ENCODE results near the gene KLHL15.
"Not testable (repeated sequence)": the region's sequence is repeated elsewhere in the genome, so short reads cannot be mapped to it uniquely, and the experiment has no call there.

KLHL15 gene, protein sequence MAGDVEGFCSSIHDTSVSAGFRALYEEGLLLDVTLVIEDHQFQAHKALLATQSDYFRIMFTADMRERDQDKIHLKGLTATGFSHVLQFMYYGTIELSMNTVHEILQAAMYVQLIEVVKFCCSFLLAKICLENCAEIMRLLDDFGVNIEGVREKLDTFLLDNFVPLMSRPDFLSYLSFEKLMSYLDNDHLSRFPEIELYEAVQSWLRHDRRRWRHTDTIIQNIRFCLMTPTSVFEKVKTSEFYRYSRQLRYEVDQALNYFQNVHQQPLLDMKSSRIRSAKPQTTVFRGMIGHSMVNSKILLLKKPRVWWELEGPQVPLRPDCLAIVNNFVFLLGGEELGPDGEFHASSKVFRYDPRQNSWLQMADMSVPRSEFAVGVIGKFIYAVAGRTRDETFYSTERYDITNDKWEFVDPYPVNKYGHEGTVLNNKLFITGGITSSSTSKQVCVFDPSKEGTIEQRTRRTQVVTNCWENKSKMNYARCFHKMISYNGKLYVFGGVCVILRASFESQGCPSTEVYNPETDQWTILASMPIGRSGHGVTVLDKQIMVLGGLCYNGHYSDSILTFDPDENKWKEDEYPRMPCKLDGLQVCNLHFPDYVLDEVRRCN

DNA sequence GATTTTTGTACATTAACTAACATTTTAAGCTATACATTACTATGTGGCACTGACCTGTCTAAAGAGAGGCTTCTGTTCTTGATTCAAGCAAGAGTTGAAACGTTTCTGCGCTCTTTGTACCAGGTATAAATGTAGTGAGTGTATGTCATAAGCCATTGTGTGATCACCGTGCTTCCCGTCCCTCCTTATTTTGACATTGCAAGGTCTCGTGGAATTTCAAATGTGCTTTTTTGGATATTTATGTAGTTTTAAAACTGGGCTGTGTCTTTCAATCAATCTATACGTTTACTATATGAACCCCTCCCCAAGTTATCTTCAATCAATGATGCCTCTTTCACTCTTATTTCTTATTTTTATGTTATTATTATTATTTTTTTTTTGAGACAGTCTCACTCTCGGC, at the start of gene KLHL15:
KLHL15 (minus strand) TSS at position 101 of the 400 bp plus-strand sequence. CDS start 20,493 bp downstream, outside the sequence.
- H3K4me1 ChIP-seq (ENCODE audit: control insufficient read depth in 2 of 2, insufficient read depth in 2 of 2, low read length in 2 of 2) = no peaks in the 10 kb centered on the region
- H3K9ac ChIP-seq (ENCODE audit: low read depth in 1 of 2, low read length in 2 of 2) = peak within 1 kb of the TSS; percentile 86 to 88
- no peaks in the 10 kb centered on the region for H3K9me3 ChIP-seq (ENCODE audit: control insufficient read depth in 2 of 2, low read length in 2 of 2)
- H3K27ac ChIP-seq (ENCODE audit: low read depth in 2 of 2, low read length in 2 of 2) = peak within 1 kb of the TSS; percentile 93 to 94
- peak within 1 kb of the TSS; percentile 71 to 85 for H3K4me3 ChIP-seq (ENCODE audit: low read length in 2 of 2)
- peaks cover 7 to 9% of the 10 kb centered on the region in 2 donors for H3K27me3 ChIP-seq (ENCODE audit: control insufficient read depth in 2 of 2, insufficient read depth in 2 of 2, low read length in 2 of 2)
- H3K36me3 ChIP-seq (ENCODE audit: control insufficient read depth in 2 of 2, insufficient read depth in 2 of 2, low read length in 2 of 2) = no peaks in the 10 kb centered on the region

DNA sequence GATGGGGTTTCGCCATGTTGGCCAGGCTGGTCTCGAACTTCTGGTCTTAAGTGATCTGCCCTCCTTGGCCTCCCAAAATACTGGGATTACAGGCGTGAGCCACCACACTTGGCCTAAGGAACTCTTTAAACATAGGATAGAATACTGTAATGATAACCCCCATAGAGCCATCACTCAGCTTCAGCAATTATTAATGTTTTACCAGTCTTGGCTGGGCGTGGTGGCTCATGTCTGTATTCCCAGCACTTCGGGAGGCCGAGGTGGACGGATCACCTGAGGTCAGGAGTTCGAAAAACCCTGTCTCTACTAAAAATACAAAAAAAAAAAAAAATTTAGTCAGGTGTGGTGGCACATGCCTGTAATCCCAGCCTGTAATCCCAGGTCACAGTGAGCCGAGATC, 42.9 kb upstream of the KLHL15 start:
- Histone ChIP-seq H3K9ac (ENCODE audit: low read depth in 1 of 2, low read length in 2 of 2) (no peak overlapping the region), H3K4me3 (ENCODE audit: low read length in 2 of 2) (no peak overlapping the region), H3K36me3 (ENCODE audit: control insufficient read depth in 2 of 2, insufficient read depth in 2 of 2, low read length in 2 of 2) (peaks cover 46 to 54% of the 10 kb centered on the region in 2 donors), H3K9me3 (ENCODE audit: control insufficient read depth in 2 of 2, low read length in 2 of 2) (no peaks in the 10 kb centered on the region), H3K27ac (ENCODE audit: low read depth in 2 of 2, low read length in 2 of 2) (no peak overlapping the region), H3K27me3 (ENCODE audit: control insufficient read depth in 2 of 2, insufficient read depth in 2 of 2, low read length in 2 of 2) (no peaks in the 10 kb centered on the region), H3K4me1 (ENCODE audit: control insufficient read depth in 2 of 2, insufficient read depth in 2 of 2, low read length in 2 of 2) (no peaks in the 10 kb centered on the region)

DNA sequence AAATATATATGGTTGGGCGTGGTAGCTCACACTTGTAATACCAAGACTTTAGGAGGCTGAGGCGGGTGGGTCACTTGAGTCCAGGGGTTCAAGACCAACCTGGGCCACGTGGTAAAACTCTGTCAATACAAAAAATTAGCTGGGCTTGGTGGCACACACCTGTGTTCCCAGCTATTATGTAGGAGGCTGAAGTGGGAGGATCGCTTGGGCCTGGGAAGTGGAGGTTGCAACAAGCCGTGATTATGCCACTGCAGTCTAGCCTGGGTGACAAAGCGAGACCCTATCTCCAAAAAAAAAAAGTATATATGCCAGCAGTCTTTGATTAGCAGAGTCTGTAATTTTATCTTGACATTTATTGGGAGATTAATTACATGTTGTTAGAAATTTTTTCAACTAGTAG, 36.5 kb upstream of the KLHL15 start:
- no peaks in the 10 kb centered on the region for H3K9me3 ChIP-seq (ENCODE audit: control insufficient read depth in 2 of 2, low read length in 2 of 2)
- no peaks in the 10 kb centered on the region for H3K4me1 ChIP-seq (ENCODE audit: control insufficient read depth in 2 of 2, insufficient read depth in 2 of 2, low read length in 2 of 2)
- peaks cover 48 to 51% of the 10 kb centered on the region in 2 donors for H3K36me3 ChIP-seq (ENCODE audit: control insufficient read depth in 2 of 2, insufficient read depth in 2 of 2, low read length in 2 of 2)
- no peak overlapping the region for H3K9ac ChIP-seq (ENCODE audit: low read depth in 1 of 2, low read length in 2 of 2)
- H3K27me3 ChIP-seq (ENCODE audit: control insufficient read depth in 2 of 2, insufficient read depth in 2 of 2, low read length in 2 of 2) = no peaks in the 10 kb centered on the region
- no peak overlapping the region for H3K4me3 ChIP-seq (ENCODE audit: low read length in 2 of 2)
- no peak overlapping the region for H3K27ac ChIP-seq (ENCODE audit: low read depth in 2 of 2, low read length in 2 of 2)

DNA sequence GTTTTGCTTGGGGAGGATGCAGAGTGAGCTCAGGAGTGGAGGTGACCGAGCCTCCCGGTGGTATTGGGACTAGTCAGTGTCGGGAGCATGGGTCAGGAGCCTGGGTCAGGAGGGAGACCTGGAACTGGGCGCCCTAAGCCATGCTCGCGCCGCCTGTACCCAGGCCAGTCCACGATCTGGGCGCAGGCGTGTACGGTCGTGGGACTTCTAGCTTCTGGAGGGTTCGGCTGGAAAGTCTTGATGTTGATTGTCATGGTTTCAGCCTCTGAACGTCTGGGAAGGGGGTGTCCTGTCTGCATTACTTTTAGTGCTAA, 28.0 kb upstream of the KLHL15 start:
- no peaks in the 10 kb centered on the region for H3K27me3 ChIP-seq (ENCODE audit: control insufficient read depth in 2 of 2, insufficient read depth in 2 of 2, low read length in 2 of 2)
- no peak overlapping the region for H3K4me3 ChIP-seq (ENCODE audit: low read length in 2 of 2)
- H3K36me3 ChIP-seq (ENCODE audit: control insufficient read depth in 2 of 2, insufficient read depth in 2 of 2, low read length in 2 of 2) = peaks cover 8 to 16% of the 10 kb centered on the region in 2 donors
- H3K4me1 ChIP-seq (ENCODE audit: control insufficient read depth in 2 of 2, insufficient read depth in 2 of 2, low read length in 2 of 2) = peaks cover 0 to 7% of the 10 kb centered on the region in 2 donors
- H3K9ac ChIP-seq (ENCODE audit: low read depth in 1 of 2, low read length in 2 of 2) = no peak overlapping the region
- peak overlapping the region; percentile 89 to 94 for H3K27ac ChIP-seq (ENCODE audit: low read depth in 2 of 2, low read length in 2 of 2)
- H3K9me3 ChIP-seq (ENCODE audit: control insufficient read depth in 2 of 2, low read length in 2 of 2) = no peaks in the 10 kb centered on the region

DNA sequence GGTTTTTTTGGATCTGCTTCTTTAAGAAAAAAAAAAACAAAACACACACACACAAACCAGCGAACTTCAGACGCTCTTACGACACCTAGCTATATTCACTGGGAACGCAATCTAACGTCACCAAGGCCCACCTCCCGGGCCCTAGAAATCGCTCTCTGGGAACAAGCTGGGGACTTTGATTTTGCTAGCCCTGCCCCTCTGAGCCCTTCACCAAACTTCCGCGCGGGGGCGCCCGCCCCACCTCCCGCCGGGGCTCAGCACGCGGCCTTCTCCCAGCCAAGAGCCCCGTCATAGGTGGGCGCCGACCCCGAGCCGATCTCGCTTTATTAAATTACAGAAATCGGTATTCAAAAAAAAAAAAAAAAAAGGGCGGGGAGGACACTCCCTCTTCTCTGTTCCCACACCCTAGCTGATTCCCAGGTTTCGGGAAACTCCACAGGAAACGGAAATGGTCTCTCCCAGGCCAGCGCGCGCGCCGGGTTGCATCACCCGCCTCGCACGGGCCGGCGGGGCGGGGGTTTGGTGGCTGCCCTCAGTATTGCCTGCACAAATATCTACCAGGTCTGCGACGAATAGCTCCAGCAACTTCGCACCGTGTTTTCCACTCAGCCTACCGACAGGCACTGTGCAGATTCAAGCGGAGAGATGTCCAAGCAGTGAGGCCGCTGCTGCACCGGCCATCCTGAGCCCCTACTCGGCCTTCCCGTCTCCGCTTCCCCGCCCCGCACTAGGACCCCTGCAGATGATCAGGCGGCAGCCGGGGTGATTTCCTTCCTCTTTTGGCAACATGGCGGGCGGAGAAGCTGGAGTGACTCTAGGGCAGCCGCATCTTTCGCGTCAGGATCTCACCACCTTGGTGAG, 27.4 kb upstream of the KLHL15 start, which contains the start of gene EIF2S3:
EIF2S3 (plus strand) TSS at position 775 of the 861 bp plus-strand sequence; CDS start at position 788, 13 bp downstream.
- peak within 1 kb of the TSS; percentile 89 to 94 for H3K27ac ChIP-seq (ENCODE audit: low read depth in 2 of 2, low read length in 2 of 2)
- H3K36me3 ChIP-seq (ENCODE audit: control insufficient read depth in 2 of 2, insufficient read depth in 2 of 2, low read length in 2 of 2) = peaks cover 7 to 11% of the 10 kb centered on the region in 2 donors
- no peaks in the 10 kb centered on the region for H3K9me3 ChIP-seq (ENCODE audit: control insufficient read depth in 2 of 2, low read length in 2 of 2)
- H3K4me3 ChIP-seq (ENCODE audit: low read length in 2 of 2) = peak within 1 kb of the TSS in 1 of 2 donors; percentile 42
- peak within 1 kb of the TSS; percentile 26 to 60 for H3K9ac ChIP-seq (ENCODE audit: low read depth in 1 of 2, low read length in 2 of 2)
- peaks cover 0 to 7% of the 10 kb centered on the region in 2 donors for H3K4me1 ChIP-seq (ENCODE audit: control insufficient read depth in 2 of 2, insufficient read depth in 2 of 2, low read length in 2 of 2)
- H3K27me3 ChIP-seq (ENCODE audit: control insufficient read depth in 2 of 2, insufficient read depth in 2 of 2, low read length in 2 of 2) = no peaks in the 10 kb centered on the region

DNA sequence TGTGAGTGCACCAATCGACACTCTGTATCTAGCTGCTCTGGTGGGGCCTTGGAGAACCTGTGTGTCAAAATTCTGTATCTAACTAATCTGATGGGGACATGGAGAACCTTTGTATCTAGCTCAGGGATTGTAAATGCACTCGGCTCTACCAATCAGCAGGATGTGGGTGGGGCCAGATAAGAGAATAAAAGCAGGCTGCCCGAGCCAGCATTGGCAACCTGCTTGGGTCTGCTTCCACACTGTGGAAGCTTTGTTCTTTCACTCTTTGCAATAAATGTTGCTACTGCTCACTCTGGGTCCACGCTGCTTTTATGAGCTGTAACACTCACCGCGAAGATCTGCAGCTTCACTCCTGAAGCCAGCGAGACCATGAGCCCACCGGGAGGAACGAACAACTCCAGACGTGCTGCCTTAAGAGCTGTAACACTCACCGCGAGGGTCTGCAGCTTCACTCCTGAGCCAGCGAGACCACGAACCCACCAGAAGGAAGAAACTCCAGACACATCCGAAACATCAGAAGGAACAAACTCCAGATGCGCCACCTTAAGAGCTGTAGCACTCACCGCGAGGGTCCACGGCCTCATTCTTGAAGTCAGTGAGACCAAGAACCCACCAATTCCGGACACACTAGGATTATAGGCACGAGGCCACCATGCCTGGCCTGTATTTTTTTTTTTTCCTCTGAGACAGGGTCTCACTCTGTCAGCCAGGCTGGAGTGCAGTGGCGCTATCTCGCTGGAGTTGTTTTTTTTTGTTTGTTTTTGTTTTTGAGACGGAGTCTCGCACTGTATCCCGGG, 23.7 kb upstream of the KLHL15 start:
- H3K27ac ChIP-seq (ENCODE audit: low read depth in 2 of 2, low read length in 2 of 2); H3K9ac ChIP-seq (ENCODE audit: low read depth in 1 of 2, low read length in 2 of 2); H3K9me3 ChIP-seq (ENCODE audit: control insufficient read depth in 2 of 2, low read length in 2 of 2); H3K27me3 ChIP-seq (ENCODE audit: control insufficient read depth in 2 of 2, insufficient read depth in 2 of 2, low read length in 2 of 2); H3K4me3 ChIP-seq (ENCODE audit: low read length in 2 of 2); H3K4me1 ChIP-seq (ENCODE audit: control insufficient read depth in 2 of 2, insufficient read depth in 2 of 2, low read length in 2 of 2); H3K36me3 ChIP-seq (ENCODE audit: control insufficient read depth in 2 of 2, insufficient read depth in 2 of 2, low read length in 2 of 2): not testable (repeated sequence)

DNA sequence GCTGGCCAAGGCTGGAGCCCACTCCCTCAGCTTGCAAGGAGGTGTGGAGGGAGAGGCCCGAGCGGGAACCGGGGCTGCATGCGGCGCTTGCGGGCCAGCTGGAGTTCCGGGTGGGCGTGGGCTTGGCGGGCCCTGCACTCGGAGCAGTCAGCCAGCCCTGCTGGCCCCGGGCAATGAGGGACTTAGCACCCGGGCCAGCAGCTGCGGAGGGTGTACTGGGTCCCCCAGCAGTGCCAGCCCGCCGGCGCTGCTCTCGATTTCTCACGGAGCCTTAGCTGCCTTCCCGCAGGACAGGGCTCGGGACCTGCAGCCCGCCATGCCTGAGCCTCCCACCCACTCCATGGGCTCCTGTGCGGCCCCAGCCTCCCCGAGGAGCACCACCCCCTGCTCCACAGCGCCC, 22.7 kb upstream of the KLHL15 start:
- not testable (repeated sequence) for H3K4me3 ChIP-seq (ENCODE audit: low read length in 2 of 2); H3K27me3 ChIP-seq (ENCODE audit: control insufficient read depth in 2 of 2, insufficient read depth in 2 of 2, low read length in 2 of 2); H3K27ac ChIP-seq (ENCODE audit: low read depth in 2 of 2, low read length in 2 of 2); H3K9me3 ChIP-seq (ENCODE audit: control insufficient read depth in 2 of 2, low read length in 2 of 2); H3K9ac ChIP-seq (ENCODE audit: low read depth in 1 of 2, low read length in 2 of 2); H3K36me3 ChIP-seq (ENCODE audit: control insufficient read depth in 2 of 2, insufficient read depth in 2 of 2, low read length in 2 of 2); H3K4me1 ChIP-seq (ENCODE audit: control insufficient read depth in 2 of 2, insufficient read depth in 2 of 2, low read length in 2 of 2)

DNA sequence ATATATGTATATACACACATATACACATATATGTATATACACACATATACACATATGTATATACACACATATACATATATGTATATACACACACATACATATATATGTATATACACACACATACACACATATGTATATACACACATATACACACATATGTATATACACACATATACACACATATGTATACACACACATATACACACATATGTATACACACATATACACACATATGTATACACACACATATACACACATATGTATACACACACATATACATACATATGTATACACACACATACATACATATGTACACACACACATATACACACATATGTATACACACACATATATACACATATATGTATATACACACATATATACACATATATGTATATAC, 19.1 kb upstream of the KLHL15 start:
- H3K27ac ChIP-seq (ENCODE audit: low read depth in 2 of 2, low read length in 2 of 2); H3K4me1 ChIP-seq (ENCODE audit: control insufficient read depth in 2 of 2, insufficient read depth in 2 of 2, low read length in 2 of 2); H3K9ac ChIP-seq (ENCODE audit: low read depth in 1 of 2, low read length in 2 of 2); H3K27me3 ChIP-seq (ENCODE audit: control insufficient read depth in 2 of 2, insufficient read depth in 2 of 2, low read length in 2 of 2); H3K9me3 ChIP-seq (ENCODE audit: control insufficient read depth in 2 of 2, low read length in 2 of 2); H3K4me3 ChIP-seq (ENCODE audit: low read length in 2 of 2); H3K36me3 ChIP-seq (ENCODE audit: control insufficient read depth in 2 of 2, insufficient read depth in 2 of 2, low read length in 2 of 2): not testable (repeated sequence)

DNA sequence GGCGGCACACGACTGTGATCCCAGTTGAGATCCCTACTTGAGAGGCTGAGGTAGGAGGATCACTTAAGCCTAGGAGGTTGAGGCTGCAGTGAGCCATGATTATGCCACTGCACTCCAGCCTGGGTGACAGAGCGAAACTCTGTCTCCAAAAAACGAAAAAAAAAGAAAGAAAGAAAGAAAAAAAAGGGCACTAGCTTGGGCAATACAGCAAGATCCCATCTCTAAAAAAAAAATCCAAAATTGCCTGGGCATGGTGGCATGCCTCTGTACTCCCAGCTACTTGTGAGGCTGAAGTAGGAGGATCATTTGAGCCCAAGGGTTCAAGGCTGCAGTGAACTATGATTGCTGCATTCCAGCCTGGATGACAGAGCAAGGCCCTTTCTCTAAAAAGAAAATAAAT, 10.7 kb upstream of the KLHL15 start:
- H3K36me3 ChIP-seq (ENCODE audit: control insufficient read depth in 2 of 2, insufficient read depth in 2 of 2, low read length in 2 of 2) = no peaks in the 10 kb centered on the region
- no peak overlapping the region for H3K4me3 ChIP-seq (ENCODE audit: low read length in 2 of 2)
- no peak overlapping the region for H3K9ac ChIP-seq (ENCODE audit: low read depth in 1 of 2, low read length in 2 of 2)
- H3K27me3 ChIP-seq (ENCODE audit: control insufficient read depth in 2 of 2, insufficient read depth in 2 of 2, low read length in 2 of 2) = peaks cover 0 to 8% of the 10 kb centered on the region in 2 donors
- H3K27ac ChIP-seq (ENCODE audit: low read depth in 2 of 2, low read length in 2 of 2) = no peak overlapping the region
- H3K4me1 ChIP-seq (ENCODE audit: control insufficient read depth in 2 of 2, insufficient read depth in 2 of 2, low read length in 2 of 2) = no peaks in the 10 kb centered on the region
- no peaks in the 10 kb centered on the region for H3K9me3 ChIP-seq (ENCODE audit: control insufficient read depth in 2 of 2, low read length in 2 of 2)

Measured in mucosa of rectum (tissue), 2 donors.